GM18951 (cell line): ENCODE results near the gene PPP2R5A.

Experiments used
- POLR2A ChIP-seq: IDR thresholded peaks from 4 replicates; pipeline ENCODE4 v1.6.1; 2011; ENCODE audit warnings: mild to moderate bottlenecking; ENCODE audit not compliant: insufficient read length, insufficient read depth; ENCODE audit errors: extremely low read depth
- in situ Hi-C: fragments of 300-500 bp; cut with MboI; formaldehyde crosslinking; loops from one replicate; pipeline ENCODE4 v1.12.0; 2022; ENCODE audit warnings: low sequenced_read_pairs, mixed read lengths, inconsistent platforms; ENCODE audit not compliant: unreplicated experiment

The PPP2R5A gene

DNA sequence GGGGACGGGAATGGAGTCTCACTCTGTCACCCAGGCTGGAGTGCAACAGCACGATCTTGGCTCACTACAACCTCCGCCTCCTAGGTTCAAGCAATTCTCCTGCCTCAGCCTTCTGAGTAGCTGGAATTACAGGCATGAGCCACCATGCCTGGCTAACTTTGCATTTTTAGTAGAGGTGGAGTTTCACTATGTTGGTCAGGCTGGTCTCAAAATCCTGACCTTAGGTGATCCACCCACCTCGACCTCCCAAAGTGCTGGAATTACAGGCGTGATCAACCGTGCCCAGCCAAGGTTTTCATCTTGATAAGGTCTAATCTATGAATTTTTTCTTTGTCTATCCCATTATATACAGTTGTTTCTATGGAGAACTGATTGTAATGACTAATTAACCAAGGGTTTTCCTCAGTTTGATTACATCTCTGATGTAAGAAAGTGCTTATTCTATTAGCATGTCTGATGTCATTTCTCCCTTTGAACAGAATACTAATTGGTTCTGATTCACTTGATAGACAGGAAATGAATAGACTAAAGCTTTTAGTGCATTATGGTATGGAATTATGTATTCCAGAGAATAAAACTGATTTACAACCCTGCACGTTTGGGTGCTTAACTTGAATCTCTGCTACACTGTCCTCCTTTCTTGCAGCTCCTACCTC, 117.6 kb downstream of the PPP2R5A start:
- in situ Hi-C loops, result no loop called here
- TF ChIP-seq POLR2A, result no peak

GRCh38 chr1:212410231-212410820, 125.1 kb downstream of the PPP2R5A start:
- no peak for TF ChIP-seq POLR2A
- in situ Hi-C loops, result no loop called here
